Fibroblast of the aortic adventitia (primary cell): ENCODE data around the gene IER2. TPM values are rescaled to one million over a fixed set of nuclear protein-coding genes. Genes with fewer than 3 reads are reported as not detected.
"Not testable (repeated sequence)": the region's sequence is repeated elsewhere in the genome, so short reads cannot be mapped to it uniquely, and the experiment has no call there.

Experiments used
- DNase-seq: peaks from one replicate; pipeline ENCODE4 v3.0.0-alpha.2; 2010; ENCODE audit warnings: low read depth
- H3K4me3 ChIP-seq: 2 replicates; pipeline ENCODE4 v1.5.1; 2011; ENCODE audit warnings: low read depth, mild to moderate bottlenecking, control low read depth, low read length, moderate library complexity
- total RNA-seq: library from RNA; depleted of rRNA; stranded (reverse); fragments of >200 nt; gene quantifications from 2 replicates; pipeline ENCODE4 v1.2.3, GENCODE V29; 2012; ENCODE audit warnings: low replicate concordance
- TF ChIP-seq, protein P1 (sequence below): IDR thresholded peaks from 2 replicates; pipeline ENCODE4 v1.5.1; 2011; ENCODE audit warnings: mild to moderate bottlenecking, low read length, control low read depth, inconsistent platforms; ENCODE audit not compliant: insufficient read depth

IER2 gene
- total RNA-seq, 1 donor = 20.3 TPM

DNA sequence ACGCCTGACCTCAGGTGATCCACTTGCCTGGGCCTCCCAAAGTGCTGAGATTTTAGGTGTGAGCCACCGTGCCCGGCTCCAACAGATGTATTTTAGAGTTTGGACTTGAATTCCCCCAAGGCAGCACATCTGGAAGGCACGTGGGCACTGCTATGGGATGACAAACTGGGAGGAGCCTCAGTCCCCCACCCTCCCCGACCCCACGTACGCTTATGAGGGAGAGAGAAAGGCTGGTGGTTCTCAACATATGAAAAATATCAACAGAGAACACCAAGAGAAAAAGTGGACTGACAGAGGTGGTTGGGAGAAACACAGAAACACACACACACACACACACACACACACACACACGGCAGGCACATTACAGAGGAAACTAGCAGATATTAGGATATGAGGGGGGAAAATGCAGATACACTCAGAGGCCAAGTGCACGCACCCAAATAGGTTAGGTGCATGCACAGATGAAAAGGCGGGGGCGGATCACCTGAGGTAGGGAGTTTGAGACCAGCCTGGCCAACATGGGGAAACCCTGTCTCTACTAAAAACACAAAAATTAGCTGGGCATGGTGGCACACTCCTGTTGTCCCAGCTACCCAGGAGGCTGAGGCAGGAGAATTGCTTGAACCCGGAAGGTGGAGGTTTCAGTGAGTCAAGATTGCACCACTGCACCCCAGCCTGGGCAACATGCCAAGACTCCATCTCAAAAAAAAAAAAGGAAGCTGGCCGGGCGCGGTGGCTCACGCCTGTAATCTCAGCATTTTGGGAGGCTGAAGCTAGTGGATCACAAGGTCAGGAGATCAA, 3.2 kb upstream of the IER2 start:
- no peak overlapping the region for H3K4me3 ChIP-seq
- DNase-seq = peak; percentile 48
- TF ChIP-seq, protein P1, sequence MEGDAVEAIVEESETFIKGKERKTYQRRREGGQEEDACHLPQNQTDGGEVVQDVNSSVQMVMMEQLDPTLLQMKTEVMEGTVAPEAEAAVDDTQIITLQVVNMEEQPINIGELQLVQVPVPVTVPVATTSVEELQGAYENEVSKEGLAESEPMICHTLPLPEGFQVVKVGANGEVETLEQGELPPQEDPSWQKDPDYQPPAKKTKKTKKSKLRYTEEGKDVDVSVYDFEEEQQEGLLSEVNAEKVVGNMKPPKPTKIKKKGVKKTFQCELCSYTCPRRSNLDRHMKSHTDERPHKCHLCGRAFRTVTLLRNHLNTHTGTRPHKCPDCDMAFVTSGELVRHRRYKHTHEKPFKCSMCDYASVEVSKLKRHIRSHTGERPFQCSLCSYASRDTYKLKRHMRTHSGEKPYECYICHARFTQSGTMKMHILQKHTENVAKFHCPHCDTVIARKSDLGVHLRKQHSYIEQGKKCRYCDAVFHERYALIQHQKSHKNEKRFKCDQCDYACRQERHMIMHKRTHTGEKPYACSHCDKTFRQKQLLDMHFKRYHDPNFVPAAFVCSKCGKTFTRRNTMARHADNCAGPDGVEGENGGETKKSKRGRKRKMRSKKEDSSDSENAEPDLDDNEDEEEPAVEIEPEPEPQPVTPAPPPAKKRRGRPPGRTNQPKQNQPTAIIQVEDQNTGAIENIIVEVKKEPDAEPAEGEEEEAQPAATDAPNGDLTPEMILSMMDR = no peak

GRCh38 chr19:13149173-13149627, 1.0 kb upstream of the IER2 start:
- DNase-seq = not testable (repeated sequence)
- peak overlapping the region; percentile 98 for H3K4me3 ChIP-seq

- DNase-seq = peak; percentile 34
- TF ChIP-seq, protein P1 = no peak
- H3K4me3 ChIP-seq = peak overlapping the region; percentile 98
These were observed 504 bp upstream of the IER2 start for GRCh38 chr19:13149628-13150186.

DNA sequence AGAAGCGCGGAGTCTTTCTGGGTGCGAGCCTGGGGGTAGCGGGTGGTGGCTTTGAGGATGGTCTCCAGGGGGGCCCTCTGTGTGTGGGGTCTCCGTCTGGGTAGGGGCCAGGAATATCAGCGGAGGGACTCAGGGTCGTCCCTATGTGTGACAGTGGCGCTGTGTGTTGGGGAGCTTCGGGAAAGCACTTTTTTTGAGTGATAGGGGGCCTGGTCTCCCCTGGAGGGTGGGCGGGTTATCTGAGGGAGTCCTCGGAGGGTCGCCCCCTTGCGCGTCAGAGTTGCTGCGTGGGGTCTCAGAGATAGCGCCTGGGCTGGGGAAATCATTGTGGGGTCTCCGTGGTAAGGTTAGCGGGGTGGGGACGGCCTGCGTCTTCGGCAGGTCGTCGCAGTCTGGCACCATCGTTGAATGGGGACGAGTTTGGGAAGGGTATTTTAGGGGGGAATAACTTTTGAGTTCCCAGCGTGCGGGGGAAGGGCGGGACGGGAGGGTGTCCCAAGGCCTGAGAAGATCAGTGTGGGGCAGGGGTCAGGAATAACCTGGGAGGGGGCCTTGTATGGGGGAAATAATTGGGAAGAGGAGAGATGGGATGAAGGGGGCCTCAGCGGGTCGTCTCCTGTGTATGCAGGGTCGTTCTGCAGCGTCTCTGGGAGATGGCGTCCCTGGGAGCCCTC, 857 bp downstream of the IER2 start:
- DNase-seq = no peak
- TF ChIP-seq, protein P1 = no peak
- H3K4me3 ChIP-seq = peak overlapping the region; percentile 98

- peak; percentile 97 for DNase-seq
- TF ChIP-seq, protein P1 = peak; percentile 31
- peak overlapping the region; percentile 98 for H3K4me3 ChIP-seq
These were observed 1.6 kb downstream of the IER2 start for GRCh38 chr19:13151605-13152355.

DNA sequence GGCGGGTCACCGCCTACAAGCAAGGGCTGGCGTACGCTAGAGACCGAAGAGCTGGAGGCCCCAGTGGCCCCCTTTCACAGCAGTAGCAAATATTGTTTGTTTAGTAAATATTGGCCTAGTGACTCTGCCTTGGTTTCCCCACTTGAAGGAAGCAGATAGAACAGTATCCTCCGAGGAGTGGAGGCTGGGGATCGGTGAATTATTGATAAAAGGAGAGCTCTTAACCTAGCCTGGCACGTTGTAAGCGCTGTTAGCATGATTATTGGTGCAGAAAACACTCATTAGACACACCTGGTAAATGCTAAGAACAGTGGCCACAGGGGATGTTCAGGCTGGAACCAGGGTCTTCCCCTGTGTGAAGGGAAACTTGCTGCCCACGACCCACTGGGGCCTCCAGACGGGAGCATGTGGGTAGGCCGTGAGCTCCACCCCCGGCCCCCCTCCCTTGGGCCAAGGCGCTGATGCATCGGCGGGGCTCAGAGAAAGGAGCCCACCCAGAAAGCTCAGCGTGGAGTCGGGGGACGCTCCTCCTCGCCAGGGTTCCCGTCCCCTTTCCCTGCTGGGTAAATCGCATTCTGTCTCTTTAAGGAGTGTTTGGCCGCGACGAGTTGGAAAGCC, 2.3 kb downstream of the IER2 start:
- TF ChIP-seq, protein P1 = no peak
- peak overlapping the region; percentile 94 for H3K4me3 ChIP-seq
- no peak for DNase-seq
